ENCODE data around the gene MED27. TPM values are rescaled to one million over a fixed set of nuclear protein-coding genes. Genes with fewer than 3 reads are reported as not detected.

The MED27 gene
- total and polyA plus RNA-seq, 2 of the 8 experiments (the other 6 are each of a cell fraction or from before 2014, with no cell fraction given), result 29.9 to 56.5 TPM

- Histone ChIP-seq H4K5ac (ENCODE audit: insufficient read length, low read depth, low read length) (no peak overlapping the region), H4K91ac (replicated peaks; ENCODE audit: insufficient read length, low read length) (no peak overlapping the region), H3K27ac (ENCODE audit: low read depth, low read length) (no peak overlapping the region), H4K8ac (ENCODE audit: extremely low read depth, insufficient read depth, low read length) (no peak overlapping the region), H3K36me3 (ENCODE audit: control insufficient read depth in 2 of 4, insufficient read depth in 4 of 4, low read length in 3 of 4) (no peaks in the 10 kb centered on the region), H3K79me1 (ENCODE audit: low read depth, low read length) (no peaks in the 10 kb centered on the region), H3K9me3 (ENCODE audit: insufficient read depth in 2 of 2, low read depth in 1 of 2, low read length in 1 of 2) (no peaks in the 10 kb centered on the region), H3K4me1 (replicated peaks in 1 of 4; ENCODE audit: control insufficient read depth in 3 of 4, insufficient read depth in 4 of 4, low read length in 3 of 4) (no peaks in the 10 kb centered on the region), H3K27me3 (replicated peaks in 1 of 4; ENCODE audit: control insufficient read depth in 3 of 4, extremely low read depth in 1 of 4, insufficient read depth in 3 of 4, low read length in 3 of 4) (no peaks in the 10 kb centered on the region), H3K18ac (ENCODE audit: extremely low read depth, low read length) (no peak overlapping the region), H3K79me2 (ENCODE audit: control insufficient read depth in 1 of 2, insufficient read depth in 2 of 2, low read length in 2 of 2) (no peaks in the 10 kb centered on the region), H3K4me3 (ENCODE audit: extremely low read depth in 1 of 4, insufficient read depth in 2 of 4, low read depth in 3 of 4, low read length in 4 of 4) (no peak overlapping the region), H2BK15ac (ENCODE audit: low read length) (no peak overlapping the region), H3K23ac (ENCODE audit: insufficient read length) (no peak overlapping the region), H3K4ac (replicated peaks; ENCODE audit: insufficient read length, low read depth, low read length) (no peak overlapping the region), H3K14ac (ENCODE audit: insufficient read length) (no peak overlapping the region), H2BK120ac (replicated peaks; ENCODE audit: low read depth, low read length) (no peak overlapping the region), H2BK12ac (ENCODE audit: low read depth, low read length) (no peak overlapping the region), H3K4me2 (ENCODE audit: insufficient read depth in 1 of 2, low read depth in 2 of 2, low read length in 2 of 2) (no peak overlapping the region), H2AK5ac (ENCODE audit: low read depth, low read length) (no peak overlapping the region), H2BK20ac (ENCODE audit: low read length) (no peak overlapping the region), H2AFZ (ENCODE audit: low read length) (no peak overlapping the region), H2BK5ac (ENCODE audit: low read depth, low read length) (no peak overlapping the region), H3K23me2 (ENCODE audit: low read depth, low read length) (no peaks in the 10 kb centered on the region), H4K20me1 (replicated peaks in 1 of 2; ENCODE audit: control insufficient read depth in 1 of 2, insufficient read depth in 2 of 2, low read length in 2 of 2) (no peaks in the 10 kb centered on the region), H3K56ac (replicated peaks; ENCODE audit: insufficient read length, low read depth, low read length) (no peak overlapping the region), H3K9ac (replicated peaks in 1 of 4; ENCODE audit: extremely low read depth in 1 of 4, low read depth in 3 of 4, low read length in 3 of 4) (no peak overlapping the region)
- CTCF ChIA-PET (ENCODE audit: partially characterized antibody), result interaction anchor here (2.1 to 4.9 kb wide), 4 partner anchors 11 to 128 kb away, joined by 5 to 17 read pairs (median 10); no protein-coding TSS in a partner anchor
- TF ChIP-seq BCL11A (IDR thresholded peaks at IDR 0.05; ENCODE audit: low read depth in 2 of 2, low read length in 2 of 2), result no peak
- FAIRE-seq (peak; percentile 19), DNase-seq (ENCODE audit: low read depth in 1 of 2, low spot score in 2 of 2) (no peak)
- WGBS, 2 experiments (ENCODE audit: extremely low coverage in 1 of 2, insufficient coverage in 1 of 2, insufficient read length in 1 of 2, insufficient replicate concordance in 2 of 2, low coverage in 1 of 2, low lambda C conversion rate in 2 of 2, missing lambda C conversion rate in 1 of 2), result 83% methylated on average over 9 of the region's 9 CpGs; no CpG with 5 or more reads in 1 of the 2 experiments
- POLR2A ChIA-PET (ENCODE audit: partially characterized antibody), result no interaction called here
These were observed 252.6 kb downstream of the MED27 start for GRCh38 chr9:131826966-131827525.
